Neutrophil (primary cell): Measurements from ENCODE around the gene ARHGAP23.
"Not testable (repeated sequence)": the region's sequence is repeated elsewhere in the genome, so short reads cannot be mapped to it uniquely, and the experiment has no call there.

Experiments used
- H3K27ac ChIP-seq: fragments of 200-600 bp; sonication (generic); 2 replicates; pipeline ENCODE4 v1.5.1; 2016; ENCODE audit warnings: mild to moderate bottlenecking, moderate library complexity
- H3K27me3 ChIP-seq: fragments of 200-600 bp; sonication (generic); 2 replicates; pipeline ENCODE4 v1.6.0; 2016; ENCODE audit warnings: mild to moderate bottlenecking
- H3K36me3 ChIP-seq: fragments of 200-600 bp; sonication (generic); 2 replicates; pipeline ENCODE4 v1.5.1; 2017
- H3K4me1 ChIP-seq, 2 experiments: fragments of 200-600 bp in 1 of 2; sonication (generic) in 1 of 2; 1 replicate in 1 of 2; 2 replicates in 1 of 2; pipeline versions ENCODE4 v1.5.1 to v1.6.1; 2013 to 2016; ENCODE audit warnings: low read depth in 1 of 2, low read length in 1 of 2, mild to moderate bottlenecking in 1 of 2, moderate library complexity in 1 of 2; ENCODE audit not compliant: control insufficient read depth in 1 of 2, insufficient read depth in 1 of 2
- H3K4me3 ChIP-seq, 2 experiments: fragments of 200-600 bp in 1 of 2; sonication (generic) in 1 of 2; 1 replicate in 1 of 2; 2 replicates in 1 of 2; pipeline ENCODE4 v1.5.1; 2013 to 2016; ENCODE audit warnings: low read depth in 1 of 2, low read length in 1 of 2, mild to moderate bottlenecking in 1 of 2, moderate library complexity in 1 of 2
- H3K9me3 ChIP-seq: fragments of 200-600 bp; sonication (generic); 2 replicates; pipeline ENCODE4 v1.5.1; 2016
- CTCF ChIP-seq: fragments of 200-600 bp; sonication (generic); IDR thresholded peaks from 2 replicates; pipeline ENCODE4 v1.5.1; 2016; ENCODE audit warnings: antibody characterized with exemption

The ARHGAP23 gene

GRCh38 chr17:38466346-38467315 lies 38.4 kb downstream of the ARHGAP23 start:
- Histone ChIP-seq H3K4me1 (no peaks in the 10 kb centered on the region), H3K4me3 (no peak overlapping the region), H3K36me3 (peaks cover 19% of the 10 kb centered on the region), H3K27me3 (no peaks in the 10 kb centered on the region), H3K9me3 (no peaks in the 10 kb centered on the region), H3K27ac (no peak overlapping the region)
- TF ChIP-seq CTCF: no peak

GRCh38 chr17:38467491-38467890 lies 39.2 kb downstream of the ARHGAP23 start:
- H3K27ac ChIP-seq: no peak overlapping the region
- no peak for TF ChIP-seq CTCF
- no peaks in the 10 kb centered on the region for H3K9me3 ChIP-seq
- no peaks in the 10 kb centered on the region for H3K4me1 ChIP-seq
- peaks cover 19% of the 10 kb centered on the region for H3K36me3 ChIP-seq
- H3K4me3 ChIP-seq: no peak overlapping the region
- H3K27me3 ChIP-seq: no peaks in the 10 kb centered on the region

DNA sequence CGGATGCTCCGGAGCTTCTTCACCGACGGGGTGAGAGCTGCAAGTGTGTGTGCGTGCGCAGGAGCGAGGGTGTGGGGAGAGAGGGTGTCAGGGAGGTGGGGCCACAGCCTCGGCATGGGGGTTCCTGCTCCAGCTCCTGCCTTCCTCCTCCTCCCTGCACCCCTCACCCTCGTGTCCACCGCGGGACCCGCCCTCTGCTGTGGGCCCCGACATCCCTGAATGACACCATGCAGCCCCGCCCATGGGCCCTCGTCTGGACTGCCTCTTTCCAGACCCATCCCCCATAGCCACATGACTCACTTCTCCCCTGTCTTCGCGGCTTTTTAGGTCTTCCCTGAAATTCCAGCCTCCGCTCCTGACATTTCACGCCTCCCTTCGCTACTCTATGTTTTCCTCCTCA lies 41.6 kb downstream of the ARHGAP23 start:
- peaks cover 8% of the 10 kb centered on the region for H3K36me3 ChIP-seq

GRCh38 chr17:38471253-38471652 lies 43.0 kb downstream of the ARHGAP23 start:
- not testable (repeated sequence) for H3K27ac ChIP-seq, H3K9me3 ChIP-seq, H3K27me3 ChIP-seq, H3K4me3 ChIP-seq, H3K4me1 ChIP-seq, H3K36me3 ChIP-seq

More for the DNA sequence above, 41.6 kb downstream of the ARHGAP23 start:
- H3K4me3 ChIP-seq: no peak overlapping the region
- no peaks in the 10 kb centered on the region for H3K4me1 ChIP-seq
- no peaks in the 10 kb centered on the region for H3K9me3 ChIP-seq
- H3K27ac ChIP-seq: no peak overlapping the region
- no peak for TF ChIP-seq CTCF
- no peaks in the 10 kb centered on the region for H3K27me3 ChIP-seq

GRCh38 chr17:38474666-38475065 lies 46.4 kb downstream of the ARHGAP23 start:
- H3K9me3 ChIP-seq, H3K4me3 ChIP-seq, H3K27me3 ChIP-seq, H3K36me3 ChIP-seq, H3K27ac ChIP-seq, H3K4me1 ChIP-seq: not testable (repeated sequence)

DNA sequence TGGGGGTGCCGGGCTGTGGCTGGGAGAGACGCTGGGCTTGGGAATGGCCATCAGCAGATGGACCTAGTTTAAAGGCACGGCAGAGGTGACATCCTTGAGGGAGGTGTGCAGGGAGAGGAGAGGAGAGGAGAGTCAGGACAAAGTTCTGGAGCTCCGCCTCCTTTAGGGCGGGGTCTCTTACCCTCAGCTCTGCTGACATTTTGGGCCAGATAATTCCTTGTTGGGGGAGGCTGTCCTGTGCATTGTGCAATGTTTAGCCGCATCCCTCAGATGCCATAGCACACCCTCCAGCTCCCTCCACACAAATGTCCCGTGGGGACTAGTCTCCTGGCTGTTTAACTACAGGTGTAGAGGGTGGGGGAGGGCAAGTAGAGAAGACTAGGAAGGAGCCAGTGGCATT lies 48.3 kb downstream of the ARHGAP23 start:
- Histone ChIP-seq H3K27me3 (no peaks in the 10 kb centered on the region), H3K4me1 (no peaks in the 10 kb centered on the region), H3K4me3 (no peak overlapping the region), H3K9me3 (no peaks in the 10 kb centered on the region), H3K36me3 (no peaks in the 10 kb centered on the region), H3K27ac (no peak overlapping the region)
- no peak for TF ChIP-seq CTCF

- not testable (repeated sequence) for H3K27ac ChIP-seq, H3K36me3 ChIP-seq, H3K9me3 ChIP-seq, H3K4me3 ChIP-seq, H3K27me3 ChIP-seq, H3K4me1 ChIP-seq
Observed at GRCh38 chr17:38477417-38477816, 49.2 kb downstream of the ARHGAP23 start.

GRCh38 chr17:38477951-38478350 lies 49.7 kb downstream of the ARHGAP23 start:
- H3K4me3 ChIP-seq, H3K27me3 ChIP-seq, H3K4me1 ChIP-seq, H3K9me3 ChIP-seq, H3K27ac ChIP-seq, H3K36me3 ChIP-seq: not testable (repeated sequence)

DNA sequence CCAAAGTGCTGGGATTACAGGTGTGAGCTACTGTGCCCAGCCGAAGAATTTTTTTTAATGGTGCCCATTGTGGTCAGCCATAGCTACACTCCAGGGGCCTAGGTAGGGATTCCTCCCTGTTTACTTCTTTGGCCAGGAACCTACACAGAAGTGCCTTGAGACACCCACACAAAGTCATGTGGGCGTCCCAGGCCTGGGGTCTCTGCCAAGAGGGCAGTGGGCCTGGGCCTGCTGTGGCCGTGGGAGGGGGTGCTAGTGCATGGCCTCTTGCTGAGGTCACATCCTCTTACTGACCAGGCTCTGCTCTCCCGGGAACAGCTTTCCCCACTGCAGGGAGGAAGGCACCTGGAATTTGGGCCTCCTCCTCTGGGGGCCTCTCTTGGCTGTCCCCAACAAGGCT lies 50.4 kb downstream of the ARHGAP23 start:
- H3K4me1 ChIP-seq, H3K9me3 ChIP-seq, H3K27ac ChIP-seq, H3K36me3 ChIP-seq, H3K27me3 ChIP-seq, H3K4me3 ChIP-seq: not testable (repeated sequence)
